Measurements from ENCODE around the gene RAB31.

The RAB31 gene

DNA sequence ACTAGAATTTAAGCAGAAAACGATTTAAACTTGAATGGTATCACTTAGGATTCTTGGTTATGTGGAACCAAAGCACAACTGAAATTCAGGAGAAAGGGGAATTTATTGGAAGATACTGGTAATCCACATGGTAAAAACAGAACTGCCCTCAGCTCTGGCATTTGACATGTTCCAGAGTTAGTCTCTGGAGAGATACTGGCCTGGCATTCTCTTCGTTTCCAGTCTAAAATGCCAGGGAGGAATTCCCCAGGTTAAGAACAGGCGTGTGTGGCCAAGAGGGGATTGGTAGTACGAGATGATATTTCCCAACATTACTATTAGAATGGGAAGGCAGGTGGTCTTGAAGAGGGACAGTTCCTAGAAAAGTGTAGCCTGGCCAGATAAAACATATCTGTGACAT, 109.2 kb downstream of the RAB31 start:
- DNase-seq (ENCODE audit: low read depth, low spot score), result no peak
- Histone ChIP-seq H3K9ac (ENCODE audit: insufficient read length) (no peak overlapping the region), H3K4me3 (no peak overlapping the region), H3K36me3 (ENCODE audit: insufficient read depth, low read length) (no peaks in the 10 kb centered on the region), H3K9me3 (ENCODE audit: low read depth, low read length) (no peaks in the 10 kb centered on the region), H3K27ac (no peak overlapping the region)
- TF ChIP-seq EZH2 (IDR thresholded peaks at IDR 0.05) (no peak), FOXP2 (optimal IDR thresholded peaks at IDR 0.05; ENCODE audit: control extremely low read depth, extremely low read length, insufficient read depth) (no peak), POLR2AphosphoS5 (IDR thresholded peaks at IDR 0.05; ENCODE audit: borderline replicate concordance, low read depth, low read length) (no peak)

DNA sequence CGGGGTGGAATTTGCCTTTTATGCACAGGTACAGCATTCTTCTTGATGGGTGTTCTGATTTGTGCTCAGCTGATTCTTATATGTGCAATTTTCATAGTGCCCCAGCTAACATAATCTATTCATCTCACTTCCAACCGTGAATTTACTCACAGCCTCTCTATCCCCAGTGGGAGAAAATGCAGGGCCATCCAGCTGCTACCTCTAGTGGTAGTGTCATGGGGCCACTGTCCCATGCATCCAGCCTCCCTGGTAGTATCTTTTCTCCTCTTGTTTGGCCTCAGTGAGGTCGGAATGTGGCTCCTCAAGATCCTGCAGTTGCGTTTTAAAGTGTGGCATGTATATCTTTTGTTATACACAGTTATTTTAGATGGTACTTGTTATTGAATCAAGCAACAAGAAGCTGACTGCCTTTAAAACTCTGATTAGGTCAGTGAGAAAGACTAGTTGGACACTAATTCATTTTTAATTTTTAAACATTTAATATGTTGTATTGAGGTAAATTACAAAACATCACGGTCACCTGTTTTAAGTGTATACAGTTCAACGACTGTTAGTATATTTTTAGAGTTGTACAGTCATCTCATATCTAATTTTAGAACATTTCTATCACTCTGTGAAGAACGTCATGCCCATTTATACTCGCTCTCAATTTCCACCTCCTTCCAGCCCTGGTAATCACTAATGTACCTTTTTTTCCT, 109.8 kb downstream of the RAB31 start:
- Histone ChIP-seq H3K27ac (no peak overlapping the region), H3K9ac (ENCODE audit: insufficient read length) (no peak overlapping the region), H3K36me3 (ENCODE audit: insufficient read depth, low read length) (no peaks in the 10 kb centered on the region), H3K9me3 (ENCODE audit: low read depth, low read length) (no peaks in the 10 kb centered on the region), H3K4me3 (no peak overlapping the region)
- no peak for DNase-seq (ENCODE audit: low read depth, low spot score)
- TF ChIP-seq POLR2AphosphoS5 (IDR thresholded peaks at IDR 0.05; ENCODE audit: borderline replicate concordance, low read depth, low read length), result no peak
- TF ChIP-seq EZH2 (IDR thresholded peaks at IDR 0.05), result no peak
- TF ChIP-seq FOXP2 (optimal IDR thresholded peaks at IDR 0.05; ENCODE audit: control extremely low read depth, extremely low read length, insufficient read depth), result no peak

DNA sequence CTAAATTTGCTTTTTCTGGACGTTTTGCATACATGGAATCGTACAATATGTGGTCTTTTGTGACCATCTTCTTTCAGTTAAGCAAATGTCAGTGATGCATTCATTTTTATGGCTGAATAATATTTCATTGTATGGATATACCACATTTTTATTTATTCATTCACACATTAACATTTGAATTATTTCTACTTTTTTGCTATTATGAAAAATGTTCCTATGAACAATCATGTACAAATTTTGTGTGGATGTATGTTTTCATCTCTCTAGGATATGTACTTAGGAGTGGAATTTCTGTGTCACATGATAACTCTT, 110.3 kb downstream of the RAB31 start:
- Histone ChIP-seq H3K9ac (ENCODE audit: insufficient read length) (no peak overlapping the region), H3K9me3 (ENCODE audit: low read depth, low read length) (no peaks in the 10 kb centered on the region), H3K36me3 (ENCODE audit: insufficient read depth, low read length) (no peaks in the 10 kb centered on the region), H3K4me3 (no peak overlapping the region), H3K27ac (no peak overlapping the region)
- DNase-seq (ENCODE audit: low read depth, low spot score), result no peak
- no peak for TF ChIP-seq FOXP2 (optimal IDR thresholded peaks at IDR 0.05; ENCODE audit: control extremely low read depth, extremely low read length, insufficient read depth)
- TF ChIP-seq EZH2 (IDR thresholded peaks at IDR 0.05), result no peak
- no peak for TF ChIP-seq POLR2AphosphoS5 (IDR thresholded peaks at IDR 0.05; ENCODE audit: borderline replicate concordance, low read depth, low read length)

DNA sequence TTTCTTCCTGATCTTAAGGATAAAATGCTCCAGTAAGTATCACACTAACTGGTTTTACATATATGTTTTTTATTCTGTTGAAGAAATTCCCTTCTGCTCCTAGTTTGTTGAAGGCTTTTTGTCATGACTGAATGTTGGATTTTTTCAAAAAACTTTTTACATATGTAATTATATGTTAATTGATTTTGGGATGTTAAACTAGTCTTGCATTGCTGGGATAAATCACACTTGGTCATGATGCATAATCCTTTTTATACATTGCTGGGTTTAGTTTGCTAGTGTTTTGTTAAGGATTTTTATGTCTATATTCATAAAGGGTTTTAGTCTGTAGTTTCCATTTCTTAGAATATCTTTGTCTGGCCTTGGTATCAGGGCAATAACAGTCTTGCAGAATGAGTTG, 112.0 kb downstream of the RAB31 start:
- no peak for DNase-seq (ENCODE audit: low read depth, low spot score)
- H3K9ac ChIP-seq (ENCODE audit: insufficient read length), result no peak overlapping the region
- TF ChIP-seq FOXP2 (optimal IDR thresholded peaks at IDR 0.05; ENCODE audit: control extremely low read depth, extremely low read length, insufficient read depth), result no peak
- TF ChIP-seq EZH2 (IDR thresholded peaks at IDR 0.05), result no peak
- no peak for TF ChIP-seq POLR2AphosphoS5 (IDR thresholded peaks at IDR 0.05; ENCODE audit: borderline replicate concordance, low read depth, low read length)
- no peak overlapping the region for H3K4me3 ChIP-seq
- no peak overlapping the region for H3K27ac ChIP-seq
- no peaks in the 10 kb centered on the region for H3K36me3 ChIP-seq (ENCODE audit: insufficient read depth, low read length)
- no peaks in the 10 kb centered on the region for H3K9me3 ChIP-seq (ENCODE audit: low read depth, low read length)

DNA sequence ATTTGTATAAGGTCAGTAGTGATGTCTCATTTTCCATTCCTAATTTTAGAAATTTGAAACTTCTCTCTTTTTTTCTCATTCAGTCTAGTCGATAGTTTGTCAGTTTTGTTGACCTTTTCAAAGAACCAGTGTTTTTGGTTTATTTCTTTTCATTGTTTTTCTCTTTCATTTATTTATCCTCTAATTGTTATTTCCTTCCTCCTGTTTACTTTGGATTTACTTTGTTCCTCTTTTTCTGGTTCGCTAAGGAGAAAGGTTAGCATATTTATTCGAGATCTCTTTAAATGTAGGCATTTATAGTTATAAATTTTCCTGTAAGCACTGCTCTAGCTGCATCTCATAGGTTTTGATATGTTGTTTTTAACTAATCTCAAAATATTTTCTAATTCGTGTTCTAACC, 112.6 kb downstream of the RAB31 start:
- no peaks in the 10 kb centered on the region for H3K36me3 ChIP-seq (ENCODE audit: insufficient read depth, low read length)
- TF ChIP-seq POLR2AphosphoS5 (IDR thresholded peaks at IDR 0.05; ENCODE audit: borderline replicate concordance, low read depth, low read length) (no peak), EZH2 (IDR thresholded peaks at IDR 0.05) (no peak), FOXP2 (optimal IDR thresholded peaks at IDR 0.05; ENCODE audit: control extremely low read depth, extremely low read length, insufficient read depth) (no peak)
- no peak overlapping the region for H3K9ac ChIP-seq (ENCODE audit: insufficient read length)
- H3K9me3 ChIP-seq (ENCODE audit: low read depth, low read length), result no peaks in the 10 kb centered on the region
- no peak overlapping the region for H3K27ac ChIP-seq
- H3K4me3 ChIP-seq, result no peak overlapping the region
- DNase-seq (ENCODE audit: low read depth, low spot score), result no peak

DNA sequence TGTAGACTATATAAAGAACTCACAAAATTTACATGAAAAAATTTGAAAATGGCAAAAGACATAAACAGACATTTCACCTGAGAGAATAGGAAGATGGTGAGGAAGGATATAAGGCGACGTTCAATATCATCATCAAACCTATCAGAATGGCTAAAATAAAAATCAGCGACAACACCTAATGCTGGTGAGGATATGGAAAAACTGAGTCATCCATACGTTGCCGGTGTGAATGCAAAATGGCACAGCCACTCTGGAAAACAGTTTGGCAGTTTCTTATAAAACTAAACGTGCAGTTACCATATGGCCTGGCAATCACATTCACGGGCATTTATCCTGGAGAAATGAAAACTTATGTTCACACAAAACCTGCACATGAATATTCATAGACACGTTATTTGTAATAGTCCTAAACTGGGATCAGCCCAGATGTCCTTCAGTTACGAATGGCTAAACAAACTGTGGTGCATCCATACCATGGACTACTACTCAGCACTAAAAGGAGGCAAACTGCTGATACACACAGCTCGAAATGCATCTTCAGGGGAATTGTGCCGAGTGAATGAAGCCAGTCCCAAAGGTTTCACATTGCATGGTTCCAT, 114.6 kb downstream of the RAB31 start:
- TF ChIP-seq POLR2AphosphoS5 (IDR thresholded peaks at IDR 0.05; ENCODE audit: borderline replicate concordance, low read depth, low read length) (no peak), FOXP2 (optimal IDR thresholded peaks at IDR 0.05; ENCODE audit: control extremely low read depth, extremely low read length, insufficient read depth) (no peak), EZH2 (IDR thresholded peaks at IDR 0.05) (no peak)

DNA sequence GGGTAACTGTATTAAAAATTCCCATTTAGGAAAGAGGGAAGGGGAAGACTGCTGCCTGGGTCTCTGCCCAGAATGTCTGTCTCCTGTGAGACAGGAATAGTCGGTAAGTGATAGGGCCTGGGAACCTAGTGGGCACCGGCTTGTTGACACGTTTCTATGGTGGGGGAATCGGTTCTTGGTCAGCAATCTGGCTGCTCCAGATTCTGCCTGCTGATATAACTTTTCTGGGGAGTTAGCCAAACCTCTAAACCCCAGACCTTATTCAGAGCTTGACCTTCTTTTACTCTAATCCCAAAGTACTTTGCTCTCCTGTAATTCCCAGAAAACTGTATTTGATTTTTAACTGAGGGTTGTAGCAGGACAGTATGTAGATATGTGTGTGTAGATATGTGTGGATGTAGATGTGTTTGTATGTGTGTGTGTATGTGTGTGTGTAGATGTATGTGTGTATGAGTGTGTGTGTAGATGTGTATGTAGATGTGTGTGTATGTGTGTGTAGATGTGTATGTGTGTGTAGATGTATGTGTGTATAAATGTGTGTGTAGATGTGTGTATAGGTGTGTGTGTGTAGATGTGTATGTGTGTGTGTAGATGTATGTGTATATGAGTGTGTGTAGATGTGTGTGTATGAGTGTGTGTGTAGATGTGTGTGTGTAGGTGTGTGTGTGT, 115.8 kb downstream of the RAB31 start:
- H3K4me3 ChIP-seq, result no peak overlapping the region
- DNase-seq (ENCODE audit: low read depth, low spot score), result no peak

More for the DNA sequence above, 114.6 kb downstream of the RAB31 start:
- Histone ChIP-seq H3K27ac (no peak overlapping the region), H3K4me3 (no peak overlapping the region), H3K36me3 (ENCODE audit: insufficient read depth, low read length) (no peaks in the 10 kb centered on the region), H3K9me3 (ENCODE audit: low read depth, low read length) (no peaks in the 10 kb centered on the region), H3K9ac (ENCODE audit: insufficient read length) (no peak overlapping the region)
- no peak for DNase-seq (ENCODE audit: low read depth, low spot score)

DNA sequence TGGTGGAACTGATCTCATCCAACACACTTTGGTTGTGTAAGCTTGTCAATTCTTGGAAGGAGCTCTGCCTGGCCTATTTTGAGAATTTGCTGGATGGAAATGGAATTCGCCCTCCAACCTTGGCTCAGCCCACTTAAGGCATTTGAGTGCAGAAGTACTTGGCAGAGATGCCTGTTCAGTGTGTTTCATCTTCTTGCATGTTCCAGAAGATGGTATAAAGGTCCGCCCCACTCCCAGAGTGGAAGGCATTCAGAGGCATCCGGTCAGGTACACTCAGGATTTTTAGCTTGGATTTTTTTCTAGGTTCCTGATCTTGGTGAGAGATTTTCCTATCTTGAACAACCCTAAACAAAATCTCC, 116.4 kb downstream of the RAB31 start:
- no peaks in the 10 kb centered on the region for H3K9me3 ChIP-seq (ENCODE audit: low read depth, low read length)
- H3K9ac ChIP-seq (ENCODE audit: insufficient read length), result no peak overlapping the region
- TF ChIP-seq FOXP2 (optimal IDR thresholded peaks at IDR 0.05; ENCODE audit: control extremely low read depth, extremely low read length, insufficient read depth) (no peak), EZH2 (IDR thresholded peaks at IDR 0.05) (no peak), POLR2AphosphoS5 (IDR thresholded peaks at IDR 0.05; ENCODE audit: borderline replicate concordance, low read depth, low read length) (no peak)
- H3K36me3 ChIP-seq (ENCODE audit: insufficient read depth, low read length), result no peaks in the 10 kb centered on the region
- no peak for DNase-seq (ENCODE audit: low read depth, low spot score)
- H3K4me3 ChIP-seq, result no peak overlapping the region
- no peak overlapping the region for H3K27ac ChIP-seq

More for the DNA sequence above, 115.8 kb downstream of the RAB31 start:
- TF ChIP-seq EZH2 (IDR thresholded peaks at IDR 0.05) (no peak), POLR2AphosphoS5 (IDR thresholded peaks at IDR 0.05; ENCODE audit: borderline replicate concordance, low read depth, low read length) (no peak), FOXP2 (optimal IDR thresholded peaks at IDR 0.05; ENCODE audit: control extremely low read depth, extremely low read length, insufficient read depth) (no peak)
- H3K36me3 ChIP-seq (ENCODE audit: insufficient read depth, low read length), result no peaks in the 10 kb centered on the region
- no peak overlapping the region for H3K27ac ChIP-seq
- H3K9me3 ChIP-seq (ENCODE audit: low read depth, low read length), result no peaks in the 10 kb centered on the region
- H3K9ac ChIP-seq (ENCODE audit: insufficient read length), result no peak overlapping the region
